GM12872 (cell line): ENCODE results near the gene HIF3A.

Source experiments
- TF ChIP-seq, protein P1 (sequence below): IDR thresholded peaks from 3 replicates; pipeline ENCODE4 v1.5.1; 2011; ENCODE audit warnings: low read depth, mild to moderate bottlenecking, low read length, moderate library complexity; ENCODE audit not compliant: insufficient read depth

The HIF3A gene

DNA sequence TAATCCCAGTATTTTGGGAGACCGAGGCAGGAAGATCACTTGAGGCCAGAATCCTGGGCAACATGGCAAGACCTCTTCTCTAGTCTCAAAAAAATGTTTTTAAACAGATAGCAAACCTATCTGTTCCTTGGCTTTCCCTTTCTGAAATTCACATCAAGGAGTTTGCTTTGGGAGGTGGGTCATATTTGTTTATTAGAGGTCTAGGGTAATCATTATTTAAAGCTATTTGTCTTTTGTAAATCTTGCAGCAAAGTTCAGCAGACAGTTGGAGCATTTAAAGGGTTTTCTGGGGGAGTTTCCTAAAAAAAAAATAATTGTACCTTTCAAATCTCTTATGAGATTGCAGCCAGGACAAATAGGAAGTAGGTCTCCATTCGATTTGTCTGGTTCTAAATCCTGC, 67.5 kb downstream of the HIF3A start:
- TF ChIP-seq, protein P1, sequence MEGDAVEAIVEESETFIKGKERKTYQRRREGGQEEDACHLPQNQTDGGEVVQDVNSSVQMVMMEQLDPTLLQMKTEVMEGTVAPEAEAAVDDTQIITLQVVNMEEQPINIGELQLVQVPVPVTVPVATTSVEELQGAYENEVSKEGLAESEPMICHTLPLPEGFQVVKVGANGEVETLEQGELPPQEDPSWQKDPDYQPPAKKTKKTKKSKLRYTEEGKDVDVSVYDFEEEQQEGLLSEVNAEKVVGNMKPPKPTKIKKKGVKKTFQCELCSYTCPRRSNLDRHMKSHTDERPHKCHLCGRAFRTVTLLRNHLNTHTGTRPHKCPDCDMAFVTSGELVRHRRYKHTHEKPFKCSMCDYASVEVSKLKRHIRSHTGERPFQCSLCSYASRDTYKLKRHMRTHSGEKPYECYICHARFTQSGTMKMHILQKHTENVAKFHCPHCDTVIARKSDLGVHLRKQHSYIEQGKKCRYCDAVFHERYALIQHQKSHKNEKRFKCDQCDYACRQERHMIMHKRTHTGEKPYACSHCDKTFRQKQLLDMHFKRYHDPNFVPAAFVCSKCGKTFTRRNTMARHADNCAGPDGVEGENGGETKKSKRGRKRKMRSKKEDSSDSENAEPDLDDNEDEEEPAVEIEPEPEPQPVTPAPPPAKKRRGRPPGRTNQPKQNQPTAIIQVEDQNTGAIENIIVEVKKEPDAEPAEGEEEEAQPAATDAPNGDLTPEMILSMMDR = no peak

DNA sequence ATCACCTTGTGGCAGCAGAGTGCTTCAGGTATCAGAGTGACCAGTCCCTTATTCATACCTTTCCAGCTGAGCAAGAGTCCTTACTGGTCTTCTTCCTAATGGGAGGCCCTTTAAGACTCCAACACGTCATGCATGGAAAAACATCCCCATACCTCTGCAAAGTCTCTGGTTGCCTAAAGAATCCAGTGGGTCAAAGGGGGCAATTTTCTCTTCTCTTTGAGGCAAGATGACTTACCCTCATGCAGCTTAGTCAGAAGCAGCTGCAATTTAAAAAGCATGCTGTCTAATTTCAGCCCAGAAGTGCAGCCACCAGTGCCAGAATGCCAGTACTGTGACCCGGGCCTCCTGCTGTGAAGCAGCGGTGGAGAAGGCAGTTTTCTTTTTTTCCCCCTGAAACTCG, 68.7 kb downstream of the HIF3A start:
- TF ChIP-seq, protein P1 = no peak

DNA sequence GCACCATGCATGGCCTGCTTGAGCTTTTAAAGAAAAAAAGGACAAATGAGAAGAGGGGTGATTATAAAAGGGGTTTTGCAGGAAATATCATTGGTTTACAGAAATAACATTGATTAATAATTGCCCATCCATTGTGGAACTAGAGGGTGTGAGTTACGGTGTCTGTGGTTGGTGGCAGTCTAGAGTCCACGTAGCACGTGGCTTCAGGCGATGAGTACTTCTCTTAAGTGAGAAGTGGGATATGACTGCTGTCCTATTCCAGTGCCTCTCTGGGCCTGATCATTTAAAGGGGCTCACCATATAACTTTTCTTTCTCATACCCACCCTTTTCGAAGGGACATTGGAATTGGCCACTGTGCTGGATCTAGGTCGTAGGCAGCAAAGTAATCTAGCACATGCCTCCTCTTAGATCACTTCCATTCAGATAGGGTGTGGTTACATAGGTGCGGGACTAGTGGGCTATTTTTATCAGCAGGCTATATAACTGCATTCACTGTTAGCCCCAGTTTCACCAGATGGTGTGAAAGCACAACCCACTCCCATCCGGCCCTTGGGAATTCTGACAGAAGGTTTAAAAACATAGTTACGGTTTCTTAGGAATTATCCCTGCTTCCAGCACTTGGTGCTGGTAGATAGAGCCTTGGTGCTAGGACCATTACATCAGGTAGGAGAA, 69.9 kb downstream of the HIF3A start:
- TF ChIP-seq, protein P1 = no peak

DNA sequence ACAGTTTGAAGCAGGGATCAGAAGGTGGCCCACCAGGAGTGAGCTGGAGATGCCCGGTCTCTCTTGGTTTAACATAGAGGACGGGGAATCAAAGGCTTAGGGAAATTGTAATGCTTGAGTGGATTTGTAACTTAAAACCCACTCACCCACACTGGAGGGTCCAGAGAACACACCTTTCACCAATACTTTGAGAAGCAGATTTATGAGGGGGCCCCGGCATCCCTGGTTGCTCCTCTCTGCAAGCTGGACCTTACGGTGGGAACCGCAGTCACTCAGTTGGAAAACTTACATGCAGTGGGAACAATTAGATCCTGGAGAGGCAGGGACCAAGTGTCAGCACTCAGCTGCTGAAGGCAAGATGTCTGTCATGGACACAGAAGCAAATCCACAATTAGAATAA, 70.6 kb downstream of the HIF3A start:
- TF ChIP-seq, protein P1 = no peak

DNA sequence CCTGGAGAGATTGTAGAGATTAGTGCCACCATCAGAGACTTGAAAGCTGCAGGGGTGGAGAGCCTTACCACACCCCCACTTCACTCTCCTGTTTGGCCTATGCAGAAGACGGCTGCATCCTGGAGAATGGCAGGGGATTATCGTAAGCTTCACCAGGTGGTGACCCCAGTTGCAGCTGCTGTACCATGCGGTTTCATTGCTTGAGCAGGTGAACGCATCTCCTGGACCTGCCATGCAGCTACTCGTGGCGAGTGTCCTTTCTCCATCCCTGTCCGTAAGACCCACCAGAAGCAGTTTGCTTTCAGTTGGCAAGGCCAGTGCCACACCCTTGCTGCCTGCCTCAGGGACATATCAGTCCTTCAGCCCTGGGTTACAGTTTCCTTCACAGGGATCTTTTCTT, 71.3 kb downstream of the HIF3A start:
- TF ChIP-seq, protein P1 = no peak

DNA sequence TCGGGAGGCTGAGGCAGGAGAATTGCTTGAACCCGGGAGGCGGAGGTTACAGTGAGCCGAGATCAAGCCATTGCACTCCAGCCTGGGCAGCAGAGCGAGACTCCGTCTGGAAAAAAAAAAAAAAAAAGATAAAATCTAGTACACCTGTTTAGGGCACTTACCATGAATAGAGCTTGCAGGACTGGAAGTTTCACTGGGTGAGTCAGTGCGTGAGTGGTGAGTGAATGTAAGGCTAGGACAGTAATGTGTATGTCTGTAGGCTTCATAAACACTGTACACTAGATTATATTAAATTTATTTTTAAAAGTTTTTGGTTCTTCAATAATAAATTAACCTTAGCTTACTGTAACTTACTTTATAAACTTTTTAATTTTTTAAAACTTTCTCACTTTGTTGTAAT, 73.0 kb downstream of the HIF3A start:
- TF ChIP-seq, protein P1 = no peak

DNA sequence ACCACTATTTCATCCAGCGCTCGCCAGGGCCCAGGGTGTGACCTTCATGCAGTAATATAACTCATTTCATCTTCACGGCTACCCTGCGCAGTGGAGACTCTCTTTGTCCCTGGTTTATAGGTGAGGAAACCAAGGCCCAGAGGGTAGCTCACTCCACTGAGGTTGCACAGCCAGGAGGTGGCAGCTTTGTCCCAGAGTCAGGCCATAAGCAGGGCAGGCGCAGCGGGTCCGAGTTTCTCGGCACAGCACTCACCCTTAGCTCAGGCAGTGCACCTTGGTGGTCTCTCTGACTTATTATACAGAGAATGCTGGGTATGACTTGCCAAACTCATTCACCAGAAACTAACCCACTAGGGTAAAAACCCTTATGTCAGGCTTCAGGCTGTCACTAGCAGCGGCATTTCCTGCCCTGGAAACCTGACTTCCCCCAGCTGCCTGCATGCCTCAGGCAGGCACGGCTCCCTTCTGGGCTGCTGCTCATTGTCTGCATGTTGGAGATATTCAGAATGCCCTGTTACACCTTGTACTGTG, 74.6 kb downstream of the HIF3A start:
- TF ChIP-seq, protein P1 = no peak
